GM11168 (cell line): ENCODE data around the gene MTERF2.

ENCODE experiments used
- in situ Hi-C: fragments of 300-500 bp; cut with MboI; formaldehyde crosslinking; loops from one replicate; pipeline ENCODE4 v1.12.0; 2022; ENCODE audit warnings: low sequenced_read_pairs; ENCODE audit not compliant: unreplicated experiment

The MTERF2 gene

GRCh38 chr12:106955377-106956047, 31.4 kb downstream of the MTERF2 start, which contains the start of gene TMEM263:
TMEM263 (plus strand) TSS chr12:106955907; CDS start chr12:106967117, 11,210 bp downstream.
- in situ Hi-C loops: no loop called here

GRCh38 chr12:106954462-106955376, 32.2 kb downstream of the MTERF2 start:
- in situ Hi-C loops: no loop called here

- in situ Hi-C loops: no loop called here
Observed at GRCh38 chr12:106953352-106954250, 33.3 kb downstream of the MTERF2 start.

- in situ Hi-C loops: no loop called here
Observed at GRCh38 chr12:106950591-106950990, 36.4 kb downstream of the MTERF2 start.

- in situ Hi-C loops: no loop called here
Observed at GRCh38 chr12:106947461-106947860, 39.5 kb downstream of the MTERF2 start.

GRCh38 chr12:106945261-106945851, 41.6 kb downstream of the MTERF2 start:
- in situ Hi-C loops: no loop called here

GRCh38 chr12:106942775-106943174, 44.2 kb downstream of the MTERF2 start:
- in situ Hi-C loops: no loop called here

GRCh38 chr12:106941481-106942156, 45.3 kb downstream of the MTERF2 start:
- in situ Hi-C loops: no loop called here

- in situ Hi-C loops: no loop called here
Observed at GRCh38 chr12:106934277-106934676, 52.7 kb downstream of the MTERF2 start.
